GM15510 (cell line): ENCODE results near the gene SKIDA1.

Source experiments
- POLR2A ChIP-seq: IDR thresholded peaks from 3 replicates; pipeline ENCODE4 v1.6.1; 2011; ENCODE audit warnings: borderline replicate concordance; ENCODE audit not compliant: insufficient read length; ENCODE audit errors: extremely low read depth

The SKIDA1 gene

DNA sequence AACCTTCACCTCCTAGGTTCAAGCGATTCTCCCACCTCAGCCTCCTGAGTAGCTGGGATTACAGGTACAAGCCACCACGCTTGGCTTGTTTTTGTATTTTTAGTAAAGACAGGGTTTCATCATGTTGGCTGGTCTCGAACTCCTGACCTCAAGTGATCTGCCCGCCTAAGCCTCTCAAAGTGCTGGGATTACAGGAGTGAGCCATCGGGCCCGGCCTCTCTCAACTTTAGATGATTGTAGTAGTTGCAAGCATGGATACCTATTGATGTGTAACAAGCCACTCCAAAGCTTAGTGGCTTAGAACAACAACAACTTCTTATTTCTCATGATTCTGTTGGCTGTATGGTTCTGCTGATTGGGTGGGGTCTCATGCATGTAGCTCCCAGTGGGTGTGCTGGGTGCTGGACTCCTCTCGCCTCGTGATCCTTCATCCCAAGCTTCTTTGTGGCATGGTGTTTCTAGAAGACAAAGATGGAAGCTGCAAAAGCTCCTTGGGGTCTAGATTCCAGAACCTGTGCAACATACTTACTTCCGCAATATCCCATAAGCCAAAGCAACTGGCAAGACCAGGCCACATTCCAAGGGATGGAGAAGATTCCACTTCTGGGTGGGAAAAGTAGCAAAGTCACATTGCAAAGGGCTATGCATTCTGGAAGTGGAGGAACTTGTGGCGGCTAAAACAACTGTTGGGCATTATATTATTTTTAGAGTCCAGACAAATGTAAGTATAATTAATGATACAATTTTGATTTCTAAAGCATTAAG lies 37.9 kb downstream of the SKIDA1 start:
- no peak for TF ChIP-seq POLR2A

DNA sequence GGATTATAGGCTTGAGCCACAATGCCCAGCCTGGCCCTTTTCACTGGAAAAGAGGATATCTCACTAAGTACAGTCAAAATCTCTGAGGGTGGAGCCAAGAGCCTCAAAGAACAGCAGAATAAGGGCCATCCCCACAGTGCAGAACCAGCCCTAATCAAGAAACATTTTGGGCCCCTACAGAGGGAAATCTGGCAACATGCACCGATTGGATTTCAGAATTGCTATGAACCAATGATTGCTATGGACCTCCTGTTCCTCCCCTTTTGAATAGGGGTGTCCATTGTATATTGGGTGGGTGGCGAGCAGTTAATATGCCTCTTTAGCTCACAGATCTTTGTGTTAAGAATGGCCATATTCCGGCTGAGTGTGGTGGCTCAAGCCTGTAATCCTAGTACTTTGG lies 42.7 kb downstream of the SKIDA1 start:
- no peak for TF ChIP-seq POLR2A

DNA sequence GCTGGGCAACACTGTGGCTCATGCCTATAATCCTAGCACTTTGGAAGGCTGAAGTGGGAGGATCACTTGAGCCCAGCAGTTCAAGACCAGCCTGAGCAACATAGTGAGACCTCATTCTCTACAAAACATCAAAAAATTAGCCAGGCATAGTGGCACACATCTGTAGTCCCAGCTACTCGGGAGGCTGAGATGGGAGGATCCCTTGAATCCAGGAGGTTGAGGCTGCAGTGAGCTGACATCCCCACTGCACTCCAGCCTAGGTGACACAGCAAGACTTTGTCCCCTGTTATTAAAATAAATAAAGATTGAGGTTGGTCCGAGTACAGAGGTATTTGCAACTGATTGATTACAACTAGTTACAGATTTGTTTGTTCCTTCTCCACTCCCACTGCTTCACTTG lies 44.1 kb downstream of the SKIDA1 start:
- TF ChIP-seq POLR2A, result no peak

DNA sequence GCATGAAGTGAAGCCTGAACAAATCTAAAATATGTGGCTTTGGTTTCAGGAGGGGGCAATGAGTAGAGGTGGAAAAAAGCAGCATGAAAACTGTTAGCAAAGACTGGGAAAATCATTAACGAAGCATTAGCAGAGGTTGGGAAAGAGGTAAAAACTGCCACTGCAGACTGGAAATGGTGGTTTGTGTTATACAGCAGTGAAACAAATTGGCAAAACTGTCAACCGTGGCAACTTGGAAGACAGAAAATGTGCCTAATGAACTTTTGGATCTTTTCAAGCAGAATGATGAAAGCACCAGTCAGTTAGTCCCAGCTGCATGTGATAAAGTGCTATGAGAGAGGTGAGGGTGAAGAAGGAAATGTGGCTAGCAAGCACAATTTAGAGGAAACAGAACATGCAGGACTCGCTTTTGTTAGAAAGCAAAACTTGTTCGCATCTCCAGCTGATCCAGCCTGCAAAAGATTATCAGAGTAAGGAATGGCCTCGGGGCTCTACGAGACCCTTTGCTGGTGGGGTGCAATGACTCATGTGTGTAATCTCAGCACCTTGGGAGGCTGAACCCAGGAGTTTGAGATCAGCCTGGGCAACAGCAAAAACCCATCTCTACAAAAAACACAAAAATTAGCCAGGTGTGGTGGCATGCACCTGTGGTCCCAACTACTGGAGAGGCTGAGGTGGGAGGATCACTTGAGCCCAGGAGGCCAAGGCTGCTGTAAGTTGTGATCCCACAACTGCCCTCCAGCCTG lies 45.7 kb downstream of the SKIDA1 start:
- TF ChIP-seq POLR2A, result no peak

DNA sequence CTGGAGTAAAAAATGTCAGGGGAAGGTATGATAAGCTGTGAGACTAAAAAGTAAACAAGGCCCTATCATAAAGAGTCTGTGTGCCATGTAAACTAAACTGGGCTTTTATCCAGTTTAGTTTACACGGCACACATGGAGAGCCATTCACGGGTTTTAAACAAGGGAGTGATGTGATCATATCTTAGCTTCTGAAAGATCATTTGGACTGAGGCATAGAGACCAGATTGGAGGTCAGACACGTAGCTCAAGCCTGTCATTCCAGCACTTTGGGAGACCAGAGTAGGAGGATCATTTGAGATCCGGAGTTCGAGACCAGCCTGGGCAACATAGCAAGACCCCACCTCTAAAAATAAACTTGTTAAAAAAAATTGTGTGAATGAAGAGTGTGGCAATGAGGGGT lies 50.1 kb downstream of the SKIDA1 start:
- no peak for TF ChIP-seq POLR2A

DNA sequence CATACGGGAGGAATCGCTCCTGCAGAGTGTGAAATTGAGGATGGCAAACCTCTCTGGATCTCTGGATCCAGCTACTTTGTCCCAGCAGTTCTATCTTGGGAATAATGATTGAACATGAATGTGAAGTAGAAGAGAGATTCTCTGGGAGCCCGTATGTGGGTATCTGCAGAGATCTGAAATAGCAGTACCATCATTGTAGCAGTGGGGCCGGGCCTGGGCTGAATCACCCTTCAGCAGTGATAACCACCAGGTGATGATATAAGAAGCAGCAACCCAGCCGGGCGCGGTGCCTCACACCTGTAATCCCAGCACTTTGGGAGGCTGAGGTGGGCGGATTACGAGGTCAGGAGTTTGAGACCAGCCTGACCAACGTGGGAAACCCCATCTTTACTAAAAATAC lies 51.9 kb downstream of the SKIDA1 start:
- TF ChIP-seq POLR2A, result no peak

DNA sequence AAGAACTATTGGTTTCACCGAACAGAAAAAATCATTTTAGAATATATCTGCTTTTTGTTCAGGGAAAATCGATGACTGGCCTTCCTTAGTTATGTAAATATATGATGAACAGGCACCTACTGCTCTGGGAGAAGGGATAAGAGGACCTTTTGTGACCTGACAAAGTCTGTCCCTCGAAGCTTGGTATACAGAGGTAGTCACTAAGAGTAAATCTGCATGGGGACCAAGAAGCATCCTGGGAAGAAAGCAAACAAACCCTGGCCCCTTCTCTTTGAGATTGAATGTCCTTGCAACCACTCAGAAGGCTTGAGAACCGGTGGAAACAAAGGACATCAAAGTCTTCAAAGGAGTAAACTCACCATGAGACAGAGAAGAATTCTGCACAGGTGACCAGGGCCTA lies 52.3 kb downstream of the SKIDA1 start:
- no peak for TF ChIP-seq POLR2A

DNA sequence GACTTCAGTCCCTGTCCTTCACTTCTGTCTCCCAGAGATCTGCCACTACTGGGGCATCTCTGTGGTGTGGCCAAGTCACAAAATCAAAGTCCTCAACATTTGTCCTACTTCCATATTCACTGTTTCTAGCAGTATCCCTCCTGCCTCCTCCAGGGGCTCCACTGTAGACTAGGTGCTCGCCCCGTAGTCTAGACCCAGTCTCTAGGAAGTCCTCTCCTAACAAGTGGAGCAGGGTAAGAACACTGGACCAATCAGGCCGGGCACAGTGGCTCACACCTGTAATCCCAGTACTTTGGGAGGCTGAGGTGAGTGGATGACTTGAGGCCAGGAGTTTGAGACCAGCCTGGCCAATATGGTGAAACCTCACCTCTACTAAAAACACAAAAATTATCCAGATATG lies 57.4 kb downstream of the SKIDA1 start:
- TF ChIP-seq POLR2A, result no peak

DNA sequence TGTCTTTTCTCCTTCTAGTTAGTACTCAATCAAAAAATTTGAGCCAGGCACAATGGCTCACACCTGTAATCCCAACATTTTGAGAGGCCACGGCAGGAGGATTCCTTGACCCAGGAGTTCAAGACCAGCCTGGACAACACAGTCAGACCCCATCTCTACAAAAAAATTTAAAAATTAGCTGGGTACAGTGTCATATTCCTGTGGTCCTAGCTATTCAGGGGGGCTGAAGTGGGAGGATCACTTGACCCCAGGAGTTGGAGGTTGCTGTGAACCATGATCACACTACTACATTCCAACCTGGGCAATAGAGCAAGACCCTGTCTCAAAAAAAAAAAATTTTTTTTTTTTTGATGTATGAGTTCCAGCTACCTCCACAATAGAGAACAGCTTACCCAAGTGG lies 57.8 kb downstream of the SKIDA1 start:
- no peak for TF ChIP-seq POLR2A

DNA sequence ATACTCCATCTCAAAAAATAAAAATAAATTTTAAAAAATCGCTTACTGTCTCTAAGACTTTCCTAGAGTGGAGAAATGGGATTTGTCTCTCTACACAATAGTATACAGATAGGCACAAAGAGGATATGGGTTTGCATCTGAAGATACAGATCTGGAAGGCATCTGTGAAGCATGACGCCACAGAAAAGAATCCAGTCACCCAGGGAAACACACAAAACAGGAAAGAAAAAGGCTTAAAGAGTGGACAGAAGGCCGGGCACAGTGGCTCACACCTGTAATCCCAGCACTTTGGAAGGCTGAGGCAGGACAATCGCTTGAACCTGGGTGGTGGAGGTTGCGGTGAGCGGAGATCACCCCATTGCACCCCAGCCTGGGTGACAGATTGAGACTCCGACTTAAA lies 61.3 kb downstream of the SKIDA1 start:
- no peak for TF ChIP-seq POLR2A
